Esophagus squamous epithelium (tissue), 5 donors: ENCODE results near the gene ARHGAP42. TPM values are rescaled to one million over a fixed set of nuclear protein-coding genes. Genes with fewer than 3 reads are reported as not detected.
"Not testable (repeated sequence)": the region's sequence is repeated elsewhere in the genome, so short reads cannot be mapped to it uniquely, and the experiment has no call there.

Experiments used
- DNase-seq: peaks from one replicate; lab custom pipeline; 2025; lab: John Stamatoyannopoulos, UW
- H3K27ac ChIP-seq, 4 donors: fragments of 200-600 bp; sonication (generic); one replicate each; pipeline ENCODE4 v1.5.1; 2016 to 2019; ENCODE audit warnings: mild to moderate bottlenecking in 1 of 4
- H3K27me3 ChIP-seq, 4 donors: fragments of 200-600 bp; sonication (generic); 1 replicate in 3 of 4; 2 replicates in 1 of 4; pipeline versions ENCODE4 v1.5.1 to v1.6.0; 2017 to 2021; ENCODE audit warnings: antibody characterized with exemption in 1 of 4
- H3K36me3 ChIP-seq, 3 donors: fragments of 200-600 bp; sonication (generic); one replicate each; pipeline ENCODE4 v1.5.1; 2016 to 2019
- H3K4me1 ChIP-seq, 3 donors: fragments of 200-600 bp; sonication (generic); one replicate each; pipeline ENCODE4 v1.5.1; 2017 to 2019
- H3K4me3 ChIP-seq, 4 donors: fragments of 200-600 bp; sonication (generic); 1 replicate in 3 of 4; 2 replicates in 1 of 4; pipeline ENCODE4 v1.5.1; 2016 to 2019; ENCODE audit warnings: mild to moderate bottlenecking in 2 of 4, moderate library complexity in 1 of 4
- H3K9me3 ChIP-seq, 3 donors: fragments of 200-600 bp; sonication (generic); one replicate each; pipeline ENCODE4 v1.5.1; 2016 to 2019
- CTCF ChIP-seq, 6 experiments: fragments of 450-650 bp in 4 of 6; fragments of 200-600 bp in 2 of 6; sonication (generic) in 2 of 6; IDR thresholded peaks; one replicate each; pipeline ENCODE4 v1.5.1; 2016 to 2019; ENCODE audit warnings: antibody characterized with exemption in 6 of 6, mild to moderate bottlenecking in 4 of 6, moderate library complexity in 4 of 6
- POLR2A ChIP-seq, 4 donors: fragments of 450-650 bp; IDR thresholded peaks; one replicate each; pipeline ENCODE4 v1.6.1; 2017; ENCODE audit warnings: antibody characterized with exemption in 4 of 4, mild to moderate bottlenecking in 4 of 4, moderate library complexity in 3 of 4
- WGBS, 2 donors: methylation state at CpG; one replicate each; pipeline ENCODE4 v1.1.5; 2018; 5-methylcytosine and 5-hydroxymethylcytosine counted together
- intact Hi-C: fragments of 100-400 bp; cut with DNase I; formaldehyde crosslinking; loops from one replicate; pipeline ENCODE4 v1.15.0; 2022
- total RNA-seq, 4 donors: library from RNA; depleted of rRNA; stranded (reverse); fragments of >200 nt; gene quantifications; one replicate each; pipeline ENCODE4 v1.1.0, GENCODE V29; 2016
- donor health status: DM: yes; HTN: yes; CAD: no.

ARHGAP42 gene
- total RNA-seq, 4 donors from 2014 or later, result 3.5 to 10.1 (median 6.4) TPM

- Histone ChIP-seq H3K4me3 (no peak overlapping the region), H3K4me1 (peaks cover 0 to 33% (median 5%) of the 10 kb centered on the region in 3 donors), H3K9me3 (no peaks in the 10 kb centered on the region), H3K27ac (no peak overlapping the region), H3K36me3 (no peaks in the 10 kb centered on the region), H3K27me3 (no peaks in the 10 kb centered on the region)
- intact Hi-C loops, result no loop called here
- no peak for DNase-seq
- 20 to 28% methylated on average over 1 of the region's 1 CpG for WGBS, 2 donors
- no peak for TF ChIP-seq CTCF (IDR thresholded peaks at IDR 0.05)
- TF ChIP-seq POLR2A (IDR thresholded peaks at IDR 0.05), result no peak
Measured at GRCh38 chr11:100640646-100641045, 46.4 kb upstream of the ARHGAP42 start.

- no peak for DNase-seq
- Histone ChIP-seq H3K27ac (no peak overlapping the region), H3K4me3 (no peak overlapping the region), H3K4me1 (peaks cover 0 to 33% (median 5%) of the 10 kb centered on the region in 3 donors), H3K27me3 (no peaks in the 10 kb centered on the region), H3K9me3 (no peaks in the 10 kb centered on the region), H3K36me3 (no peaks in the 10 kb centered on the region)
- intact Hi-C loops, result no loop called here
- no peak for TF ChIP-seq POLR2A (IDR thresholded peaks at IDR 0.05)
- no peak for TF ChIP-seq CTCF (IDR thresholded peaks at IDR 0.05)
- 87 to 96% methylated on average over 5 of the region's 5 CpGs for WGBS, 2 donors
Measured at GRCh38 chr11:100641456-100641855, 45.6 kb upstream of the ARHGAP42 start.

GRCh38 chr11:100646545-100646944, 40.5 kb upstream of the ARHGAP42 start:
- intact Hi-C loops, result no loop called here
- H3K36me3 ChIP-seq, result no peaks in the 10 kb centered on the region
- TF ChIP-seq POLR2A (IDR thresholded peaks at IDR 0.05), result no peak
- H3K4me1 ChIP-seq, result no peaks in the 10 kb centered on the region
- DNase-seq, result no peak
- WGBS, 2 donors, result 42 to 43% methylated on average over 2 of the region's 2 CpGs
- no peaks in the 10 kb centered on the region for H3K9me3 ChIP-seq
- H3K27ac ChIP-seq, result no peak overlapping the region
- no peaks in the 10 kb centered on the region for H3K27me3 ChIP-seq
- H3K4me3 ChIP-seq, result no peak overlapping the region

GRCh38 chr11:100647861-100648260, 39.2 kb upstream of the ARHGAP42 start:
- TF ChIP-seq POLR2A (IDR thresholded peaks at IDR 0.05) (no peak), CTCF (IDR thresholded peaks at IDR 0.05) (no peak)
- no peaks in the 10 kb centered on the region for H3K9me3 ChIP-seq
- no CpG with 5 or more reads among the region's 4 CpGs for WGBS, 2 donors
- no peak overlapping the region for H3K27ac ChIP-seq
- no peaks in the 10 kb centered on the region for H3K36me3 ChIP-seq
- no peak for DNase-seq
- H3K4me3 ChIP-seq, result no peak overlapping the region
- intact Hi-C loops, result no loop called here
- H3K4me1 ChIP-seq, result no peaks in the 10 kb centered on the region
- H3K27me3 ChIP-seq, result no peaks in the 10 kb centered on the region

GRCh38 chr11:100663583-100663982, 23.5 kb upstream of the ARHGAP42 start:
- Histone ChIP-seq H3K27ac (no peak overlapping the region), H3K27me3 (no peaks in the 10 kb centered on the region), H3K4me3 (no peak overlapping the region), H3K4me1 (no peaks in the 10 kb centered on the region), H3K9me3 (no peaks in the 10 kb centered on the region), H3K36me3 (no peaks in the 10 kb centered on the region)
- 80 to 83% methylated on average over 1 of the region's 1 CpG for WGBS, 2 donors
- intact Hi-C loops, result no loop called here
- no peak for DNase-seq
- TF ChIP-seq POLR2A (IDR thresholded peaks at IDR 0.05) (no peak), CTCF (IDR thresholded peaks at IDR 0.05) (no peak)

- intact Hi-C loops, result no loop called here
- H3K27me3 ChIP-seq, result no peaks in the 10 kb centered on the region
- WGBS, 2 donors, result 90 to 95% methylated on average over 4 of the region's 4 CpGs
Measured at GRCh38 chr11:100663996-100664395, 23.1 kb upstream of the ARHGAP42 start.

GRCh38 chr11:100666816-100667215, 20.3 kb upstream of the ARHGAP42 start:
- WGBS, 2 donors, result 90% methylated on average over 3 of the region's 3 CpGs
- H3K27me3 ChIP-seq, H3K4me3 ChIP-seq, H3K27ac ChIP-seq, H3K4me1 ChIP-seq, intact Hi-C loops, H3K36me3 ChIP-seq, H3K9me3 ChIP-seq, DNase-seq: not testable (repeated sequence)

More at GRCh38 chr11:100663996-100664395, 23.1 kb upstream of the ARHGAP42 start:
- Histone ChIP-seq H3K27ac (no peak overlapping the region), H3K4me1 (no peaks in the 10 kb centered on the region), H3K9me3 (no peaks in the 10 kb centered on the region), H3K4me3 (no peak overlapping the region), H3K36me3 (no peaks in the 10 kb centered on the region)
- TF ChIP-seq POLR2A (IDR thresholded peaks at IDR 0.05) (no peak), CTCF (IDR thresholded peaks at IDR 0.05) (no peak)
- DNase-seq, result no peak
